HepG2 (cell line): ENCODE results near the gene RPEL1. TPM values are rescaled to one million over a fixed set of nuclear protein-coding genes. Genes with fewer than 3 reads are reported as not detected.
A peak's percentile ranks its signal among the peaks of the same experiment; 100 is the strongest.

ENCODE experiments used
- AHR ChIP-seq: IDR thresholded peaks from 2 replicates; pipeline ENCODE4 v1.6.1; 2018; ENCODE audit warnings: missing genetic modification reagents, missing compliant biosample characterization
- FOXA1 ChIP-seq, 2 experiments: fragments of 450-650 bp in 1 of 2; sonication (generic) in 1 of 2; formaldehyde crosslinking in 1 of 2; IDR thresholded peaks; 2 replicates each; pipeline versions ENCODE4 v1.4.0 to v1.6.1; 2016 to 2020; ENCODE audit warnings: missing genetic modification reagents in 1 of 2
- KIAA2018 ChIP-seq: sonication (generic); formaldehyde crosslinking; IDR thresholded peaks from 2 replicates; pipeline ENCODE4 v1.5.0; 2020; ENCODE audit warnings: mild to moderate bottlenecking, missing genetic modification reagents, borderline replicate concordance
- MTERF4 ChIP-seq: sonication (generic); formaldehyde crosslinking; IDR thresholded peaks from 2 replicates; pipeline ENCODE4 v1.8.0; 2023; ENCODE audit warnings: mild to moderate bottlenecking, missing genetic modification reagents
- RBM39 ChIP-seq: fragments of 200-400 bp; formaldehyde crosslinking; IDR thresholded peaks from one replicate; pipeline ENCODE4 v1.6.1; 2018; ENCODE audit warnings: antibody characterized with exemption, mild to moderate bottlenecking, low read depth, low read length; ENCODE audit not compliant: poor library complexity, severe bottlenecking
- RNF219 ChIP-seq: sonication (generic); formaldehyde crosslinking; IDR thresholded peaks from 2 replicates; pipeline ENCODE4 v1.5.0; 2020; ENCODE audit warnings: mild to moderate bottlenecking, missing genetic modification reagents
- SNAPC2 ChIP-seq: sonication (generic); formaldehyde crosslinking; IDR thresholded peaks from 2 replicates; pipeline ENCODE4 v1.8.1; 2022; ENCODE audit warnings: mild to moderate bottlenecking, missing genetic modification reagents
- ZNF264 ChIP-seq: sonication (generic); formaldehyde crosslinking; IDR thresholded peaks from 2 replicates; pipeline ENCODE4 v1.4.0; 2020; ENCODE audit warnings: missing genetic modification reagents
- ZNF3 ChIP-seq: IDR thresholded peaks from 2 replicates; pipeline ENCODE4 v1.7.0; 2017; ENCODE audit warnings: inconsistent platforms
- ZNF576 ChIP-seq: sonication (generic); formaldehyde crosslinking; IDR thresholded peaks from 2 replicates; pipeline ENCODE4 v1.4.0; 2020; ENCODE audit warnings: mild to moderate bottlenecking, missing genetic modification reagents
- polyA plus RNA-seq, 8 experiments: library from polyadenylated mRNA; depleted of rRNA in 3 of 8; stranded (reverse) in 7 of 8; unstranded in 1 of 8; fragments of >200 nt; fragmentation: Illumina TruSeq in 4 of 8; extraction: Trizol in 4 of 8; gene quantifications; 2 replicates each; pipeline versions ENCODE4 v1.2.1 to v1.2.3, GENCODE V29; 2011 to 2016; ENCODE audit warnings: low read depth in 4 of 8, missing spikeins in 1 of 8, mixed read lengths in 1 of 8; ENCODE audit not compliant: insufficient read depth in 1 of 8
- total RNA-seq, 5 experiments: library from RNA; depleted of rRNA; stranded (reverse); fragments of >200 nt; fragmentation: Illumina TruSeq; extraction: Trizol; gene quantifications; 2 replicates each; pipeline ENCODE4 v1.2.3, GENCODE V29; 2016; ENCODE audit warnings: low read depth in 1 of 5

RPEL1 gene
- total and polyA plus RNA-seq, 2 of the 13 experiments (the other 11 are each of a cell fraction or from before 2014, with no cell fraction given): 0.04 to 0.07 TPM

GRCh38 chr10:103265717-103266329 is 20.1 kb downstream of the RPEL1 start (continued):
- TF ChIP-seq ZNF3 (CRISPR knock-in tag) (0 out of 2 replicates have a peak, but pooled peaks have one; percentile 45), FOXA1 (IDR thresholded peaks at IDR 0.05) (no peak), FOXA1 (CRISPR knock-in tag; IDR thresholded peaks at IDR 0.05) (no peak), RBM39 (no peak), AHR (peak; percentile 71; the same call in 1 of the 2 replicates), SNAPC2 (CRISPR knock-in tag) (0 out of 2 replicates have a peak, but pooled peaks have one; percentile 59), RNF219 (no peak), MTERF4 (CRISPR knock-in tag) (peak; percentile 76; the same call in 1 of the 2 replicates), ZNF264 (CRISPR knock-in tag) (peak; percentile 50; the same call in 1 of the 2 replicates), KIAA2018 (CRISPR knock-in tag) (no peak), ZNF576 (CRISPR knock-in tag) (no peak)
